Measurements from ENCODE around the gene ADARB2. TPM values are rescaled to one million over a fixed set of nuclear protein-coding genes. Genes with fewer than 3 reads are reported as not detected.
A peak's percentile ranks its signal among the peaks of the same experiment; 100 is the strongest.

Gene ADARB2
- total RNA-seq, 1 donor from 2014 or later: 1.8 TPM

DNA sequence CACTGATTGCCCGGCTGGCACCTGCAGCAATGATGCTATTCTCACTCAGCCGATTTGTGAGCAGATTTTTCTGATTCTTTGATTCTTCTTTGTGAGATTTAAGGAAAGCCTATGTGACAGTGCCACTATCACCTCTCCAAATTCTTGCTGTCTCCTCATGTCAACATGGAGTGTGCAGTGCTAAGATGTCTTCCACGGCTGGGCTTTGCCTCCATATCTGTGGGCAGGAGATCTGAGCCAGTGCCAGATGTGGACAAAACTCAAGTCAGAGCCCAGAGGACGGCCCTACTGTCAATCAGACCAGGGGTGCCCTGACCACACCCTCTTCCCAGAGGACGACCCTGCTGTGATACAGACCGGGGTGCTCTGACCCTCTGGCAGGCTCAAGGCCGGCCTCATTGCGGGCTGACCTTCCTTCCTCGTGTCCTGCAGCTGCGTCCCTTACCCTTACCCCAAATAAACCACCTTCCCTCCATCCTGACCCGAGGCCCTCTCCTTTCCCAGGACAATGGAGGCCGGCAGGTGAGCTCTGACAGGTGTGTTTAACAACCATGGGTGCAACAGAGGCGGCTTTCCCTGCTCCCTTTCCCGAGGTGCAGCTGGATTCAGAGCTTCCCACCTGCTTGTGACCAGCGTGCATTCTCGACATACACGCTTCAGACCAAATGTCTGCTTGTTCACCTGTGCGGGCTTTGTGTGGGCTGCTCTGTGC, 221.4 kb downstream of the ADARB2 start:
- Mint-ChIP-seq H3K4me1 (no peaks in the 10 kb centered on the region), H3K27ac (ENCODE audit: unreplicated experiment) (no peak overlapping the region), H3K4me3 (no peak overlapping the region), H3K27me3 (ENCODE audit: low read depth) (no peaks in the 10 kb centered on the region), H3K9me3 (peaks cover 4% of the 10 kb centered on the region), H3K36me3 (ENCODE audit: low read depth) (no peaks in the 10 kb centered on the region)
- DNase-seq (ENCODE audit: low read depth, low spot score): no peak
- no peak for TF ChIP-seq CTCF (conservative IDR thresholded peaks at IDR 0.05)

GRCh38 chr10:1515121-1515779, 222.1 kb downstream of the ADARB2 start:
- no peak overlapping the region for H3K4me3 Mint-ChIP-seq
- H3K27ac Mint-ChIP-seq (ENCODE audit: unreplicated experiment): no peak overlapping the region
- no peak for DNase-seq (ENCODE audit: low read depth, low spot score)
- no peak for TF ChIP-seq CTCF (conservative IDR thresholded peaks at IDR 0.05)
- H3K27me3 Mint-ChIP-seq (ENCODE audit: low read depth): no peaks in the 10 kb centered on the region
- no peaks in the 10 kb centered on the region for H3K4me1 Mint-ChIP-seq
- H3K9me3 Mint-ChIP-seq: peaks cover 4% of the 10 kb centered on the region
- no peaks in the 10 kb centered on the region for H3K36me3 Mint-ChIP-seq (ENCODE audit: low read depth)

DNA sequence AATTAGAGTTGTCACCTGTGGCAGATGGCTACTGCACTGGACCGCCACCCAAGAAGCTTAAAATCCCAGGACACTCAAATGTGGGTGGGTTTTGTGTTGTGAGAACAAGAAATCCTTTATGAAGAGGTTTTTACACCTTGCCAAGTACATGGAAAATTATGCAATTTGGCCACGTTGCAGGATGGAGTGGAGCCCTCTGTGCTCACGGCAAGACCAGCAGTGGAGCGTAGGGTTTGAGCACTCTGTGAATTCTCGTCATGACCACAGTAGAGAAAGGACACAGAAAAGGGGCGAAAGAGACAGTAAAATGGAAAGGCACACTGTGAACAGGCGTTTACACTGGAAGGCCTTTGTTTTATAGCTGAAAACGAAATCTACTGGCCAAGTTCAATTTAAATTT, 222.6 kb downstream of the ADARB2 start:
- peak overlapping the region; percentile 79 for H3K27ac Mint-ChIP-seq (ENCODE audit: unreplicated experiment)
- no peaks in the 10 kb centered on the region for H3K4me1 Mint-ChIP-seq
- no peak overlapping the region for H3K4me3 Mint-ChIP-seq
- H3K36me3 Mint-ChIP-seq (ENCODE audit: low read depth): no peaks in the 10 kb centered on the region
- no peak for DNase-seq (ENCODE audit: low read depth, low spot score)
- TF ChIP-seq CTCF (conservative IDR thresholded peaks at IDR 0.05): no peak
- no peaks in the 10 kb centered on the region for H3K27me3 Mint-ChIP-seq (ENCODE audit: low read depth)
- H3K9me3 Mint-ChIP-seq: peaks cover 4% of the 10 kb centered on the region

- H3K9me3 Mint-ChIP-seq: peaks cover 4% of the 10 kb centered on the region
- no peak for DNase-seq (ENCODE audit: low read depth, low spot score)
- no peaks in the 10 kb centered on the region for H3K36me3 Mint-ChIP-seq (ENCODE audit: low read depth)
- no peaks in the 10 kb centered on the region for H3K27me3 Mint-ChIP-seq (ENCODE audit: low read depth)
- H3K27ac Mint-ChIP-seq (ENCODE audit: unreplicated experiment): no peak overlapping the region
- H3K4me1 Mint-ChIP-seq: no peaks in the 10 kb centered on the region
- no peak for TF ChIP-seq CTCF (conservative IDR thresholded peaks at IDR 0.05)
- H3K4me3 Mint-ChIP-seq: no peak overlapping the region
Measured at GRCh38 chr10:1513221-1513620, 224.1 kb downstream of the ADARB2 start.

- Mint-ChIP-seq H3K27ac (ENCODE audit: unreplicated experiment) (no peak overlapping the region), H3K4me1 (no peaks in the 10 kb centered on the region), H3K9me3 (peaks cover 4% of the 10 kb centered on the region), H3K36me3 (ENCODE audit: low read depth) (no peaks in the 10 kb centered on the region), H3K4me3 (no peak overlapping the region), H3K27me3 (ENCODE audit: low read depth) (no peaks in the 10 kb centered on the region)
- no peak for TF ChIP-seq CTCF (conservative IDR thresholded peaks at IDR 0.05)
- DNase-seq (ENCODE audit: low read depth, low spot score): no peak
Measured at GRCh38 chr10:1509011-1509530, 228.3 kb downstream of the ADARB2 start.
